ENCODE measurements around the gene CITED1.

The CITED1 gene

GRCh38 chrX:72306085-72306801 lies 529 bp upstream of the CITED1 start:
- H3K4me1 ChIP-seq (ENCODE audit: insufficient read depth, poor library complexity, severe bottlenecking): no peaks in the 10 kb centered on the region
- no peak for TF ChIP-seq CTCF (IDR thresholded peaks at IDR 0.05; ENCODE audit: poor library complexity, severe bottlenecking)
- H3K36me3 ChIP-seq (ENCODE audit: low read depth): no peaks in the 10 kb centered on the region
- H3K4me3 ChIP-seq (ENCODE audit: severe bottlenecking): peak overlapping the region; percentile 31
- ATAC-seq (ENCODE audit: low read depth) (0 out of 3 replicates have a peak, but pooled peaks have one; percentile 25), DNase-seq (ENCODE audit: low spot score) (no peak)
- H3K27ac ChIP-seq (ENCODE audit: poor library complexity, severe bottlenecking): no peak overlapping the region
- peaks cover 38% of the 10 kb centered on the region for H3K27me3 ChIP-seq (ENCODE audit: insufficient read depth, poor library complexity, severe bottlenecking)
- H3K9me3 ChIP-seq (ENCODE audit: severe bottlenecking): no peaks in the 10 kb centered on the region

- no peak for TF ChIP-seq CTCF (IDR thresholded peaks at IDR 0.05; ENCODE audit: poor library complexity, severe bottlenecking)
- Histone ChIP-seq H3K36me3 (ENCODE audit: low read depth) (no peaks in the 10 kb centered on the region), H3K27me3 (ENCODE audit: insufficient read depth, poor library complexity, severe bottlenecking) (peaks cover 38% of the 10 kb centered on the region), H3K9me3 (ENCODE audit: severe bottlenecking) (no peaks in the 10 kb centered on the region), H3K4me3 (ENCODE audit: severe bottlenecking) (no peak overlapping the region), H3K27ac (ENCODE audit: poor library complexity, severe bottlenecking) (no peak overlapping the region), H3K4me1 (ENCODE audit: insufficient read depth, poor library complexity, severe bottlenecking) (no peaks in the 10 kb centered on the region)
- ATAC-seq (ENCODE audit: low read depth): no peak
- DNase-seq (ENCODE audit: low spot score): no peak
Observed at GRCh38 chrX:72304877-72305276, 837 bp downstream of the CITED1 start.

- Histone ChIP-seq H3K36me3 (ENCODE audit: low read depth) (no peaks in the 10 kb centered on the region), H3K4me1 (ENCODE audit: insufficient read depth, poor library complexity, severe bottlenecking) (no peaks in the 10 kb centered on the region), H3K27ac (ENCODE audit: poor library complexity, severe bottlenecking) (no peak overlapping the region), H3K9me3 (ENCODE audit: severe bottlenecking) (no peaks in the 10 kb centered on the region), H3K4me3 (ENCODE audit: severe bottlenecking) (no peak overlapping the region), H3K27me3 (ENCODE audit: insufficient read depth, poor library complexity, severe bottlenecking) (peaks cover 16% of the 10 kb centered on the region)
- TF ChIP-seq CTCF (IDR thresholded peaks at IDR 0.05; ENCODE audit: poor library complexity, severe bottlenecking): no peak
- no peak for ATAC-seq (ENCODE audit: low read depth)
- DNase-seq (ENCODE audit: low spot score): no peak
Observed at GRCh38 chrX:72301781-72302180, 3.9 kb downstream of the CITED1 start.

GRCh38 chrX:72299891-72300630 lies 5.7 kb downstream of the CITED1 start:
- Histone ChIP-seq H3K4me1 (ENCODE audit: insufficient read depth, poor library complexity, severe bottlenecking) (no peaks in the 10 kb centered on the region), H3K27me3 (ENCODE audit: insufficient read depth, poor library complexity, severe bottlenecking) (peaks cover 6% of the 10 kb centered on the region), H3K9me3 (ENCODE audit: severe bottlenecking) (no peaks in the 10 kb centered on the region), H3K27ac (ENCODE audit: poor library complexity, severe bottlenecking) (no peak overlapping the region), H3K36me3 (ENCODE audit: low read depth) (no peaks in the 10 kb centered on the region), H3K4me3 (ENCODE audit: severe bottlenecking) (no peak overlapping the region)
- DNase-seq (ENCODE audit: low spot score): no peak
- no peak for TF ChIP-seq CTCF (IDR thresholded peaks at IDR 0.05; ENCODE audit: poor library complexity, severe bottlenecking)
- no peak for ATAC-seq (ENCODE audit: low read depth)

Measured in RWPE2 (cell line).